SIG-M5 treated with dmso at 0.1 percent for 504 hours (cell line): ENCODE results near the gene PROM2.
A peak's percentile ranks its signal among the peaks of the same experiment; 100 is the strongest.
"Not testable (repeated sequence)": the region's sequence is repeated elsewhere in the genome, so short reads cannot be mapped to it uniquely, and the experiment has no call there.

Experiments used
- DNase-seq: peaks from one replicate; lab custom pipeline; 2025; ENCODE audit not compliant: unreplicated experiment; lab: John Stamatoyannopoulos, UW

Gene PROM2

DNA sequence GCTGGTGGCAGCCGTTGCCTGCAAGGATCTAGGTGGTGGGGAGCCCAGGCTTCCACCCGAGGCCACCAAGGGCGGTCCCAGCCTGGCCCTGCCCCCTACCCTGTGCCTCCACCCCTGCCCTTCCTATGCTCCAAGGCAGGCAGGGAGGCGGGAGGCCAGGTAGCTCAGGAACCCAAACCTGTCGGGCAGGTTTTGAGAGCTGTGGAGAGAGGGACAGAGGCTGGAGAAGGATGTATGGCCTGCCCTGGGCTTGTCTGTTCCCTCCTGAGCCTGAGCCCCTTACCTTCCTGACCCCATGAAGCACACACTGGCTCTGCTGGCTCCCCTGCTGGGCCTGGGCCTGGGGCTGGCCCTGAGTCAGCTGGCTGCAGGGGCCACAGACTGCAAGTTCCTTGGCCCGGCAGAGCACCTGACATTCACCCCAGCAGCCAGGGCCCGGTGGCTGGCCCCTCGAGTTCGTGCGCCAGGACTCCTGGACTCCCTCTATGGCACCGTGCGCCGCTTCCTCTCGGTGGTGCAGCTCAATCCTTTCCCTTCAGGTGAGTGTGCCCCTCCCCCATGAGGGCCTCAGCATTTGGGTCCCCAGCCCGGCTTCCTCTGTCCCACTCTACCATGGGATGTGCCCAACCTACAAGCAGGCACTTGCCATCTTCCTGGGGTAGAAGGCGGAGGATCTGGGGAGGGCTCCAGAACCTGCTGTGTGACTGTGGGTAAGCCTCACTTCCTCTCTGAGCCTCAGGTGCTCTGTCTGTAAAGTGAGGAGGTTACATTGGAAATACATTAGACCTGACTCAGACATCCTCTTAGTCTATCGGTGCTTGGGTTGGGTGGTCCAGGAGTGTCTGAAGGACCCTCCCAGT is at the start of gene PROM2:
TSS of gene PROM2 (plus strand) at position 159 of the 860 bp plus-strand sequence. CDS start at position 296, 137 bp downstream.
- DNase-seq: peak; percentile 56

GRCh38 chr2:95225658-95226057 is 48.6 kb upstream of the PROM2 start:
- DNase-seq: no peak

DNA sequence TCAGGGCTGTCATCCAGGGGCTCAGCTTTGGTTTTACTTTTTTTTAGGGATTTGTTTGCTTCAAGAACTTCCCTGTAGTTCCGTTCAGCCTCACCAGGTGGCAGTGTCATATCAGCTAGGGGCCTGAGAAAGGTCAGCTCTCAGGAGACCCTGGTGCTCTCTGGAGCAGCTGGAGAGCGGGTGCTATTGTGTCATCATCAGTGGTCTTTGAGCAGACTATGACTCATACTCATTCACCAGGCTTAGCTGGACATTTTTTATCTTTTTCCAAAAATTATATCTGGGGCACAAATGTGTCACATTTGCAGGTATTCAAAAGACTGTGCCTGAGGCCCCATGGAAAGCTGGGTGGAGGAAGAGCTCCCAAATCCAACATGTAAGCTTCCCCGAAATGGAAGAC is 42.5 kb upstream of the PROM2 start:
- DNase-seq: peak; percentile 30

GRCh38 chr2:95232232-95232631 is 42.0 kb upstream of the PROM2 start:
- no peak for DNase-seq

DNA sequence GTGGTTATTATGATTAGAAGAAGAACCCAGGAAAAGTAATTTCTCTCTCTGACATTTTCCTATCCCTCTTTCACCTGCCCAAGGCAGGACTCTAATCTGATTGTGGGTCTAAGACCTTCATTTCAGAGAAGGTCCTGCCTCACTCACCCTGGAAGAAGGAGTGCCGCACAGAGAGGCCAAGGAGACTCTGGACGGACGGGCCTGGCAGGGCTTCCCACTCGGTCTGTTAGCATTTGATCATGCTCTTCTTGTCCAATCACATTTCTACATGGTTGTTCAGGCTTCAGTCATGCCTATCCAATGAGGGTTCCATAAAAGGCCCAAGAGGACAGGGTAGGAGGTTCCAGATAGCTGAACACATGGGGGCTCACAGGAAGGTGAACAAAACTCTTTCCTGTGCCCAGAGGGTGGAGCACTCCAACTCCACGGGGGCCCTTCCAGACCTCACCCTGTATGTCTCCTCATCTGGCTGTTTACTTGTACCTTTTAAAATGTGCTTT is 39.9 kb upstream of the PROM2 start:
- no peak for DNase-seq

- no peak for DNase-seq
Observed at GRCh38 chr2:95234816-95235215, 39.4 kb upstream of the PROM2 start.

DNA sequence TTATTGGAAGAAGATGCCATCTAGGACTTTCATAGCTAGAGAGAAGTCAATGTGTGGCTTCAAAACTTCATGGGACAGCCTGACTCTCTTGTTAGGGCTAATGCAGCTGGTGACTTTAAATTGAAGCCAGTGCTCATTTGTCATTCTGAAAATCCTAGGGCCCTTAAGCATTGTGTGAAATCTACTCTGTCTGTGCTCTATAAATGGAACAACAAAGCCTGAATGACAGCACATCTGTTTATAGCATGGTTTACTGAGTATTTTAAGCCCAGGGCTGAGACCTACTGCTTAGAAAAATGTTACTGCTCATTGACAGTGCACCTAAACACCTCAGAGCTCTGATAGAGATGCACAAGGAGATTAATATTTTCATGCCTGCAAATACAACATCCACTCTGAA is 36.1 kb upstream of the PROM2 start:
- no peak for DNase-seq

GRCh38 chr2:95240091-95240490 is 34.2 kb upstream of the PROM2 start:
- DNase-seq: no peak

DNA sequence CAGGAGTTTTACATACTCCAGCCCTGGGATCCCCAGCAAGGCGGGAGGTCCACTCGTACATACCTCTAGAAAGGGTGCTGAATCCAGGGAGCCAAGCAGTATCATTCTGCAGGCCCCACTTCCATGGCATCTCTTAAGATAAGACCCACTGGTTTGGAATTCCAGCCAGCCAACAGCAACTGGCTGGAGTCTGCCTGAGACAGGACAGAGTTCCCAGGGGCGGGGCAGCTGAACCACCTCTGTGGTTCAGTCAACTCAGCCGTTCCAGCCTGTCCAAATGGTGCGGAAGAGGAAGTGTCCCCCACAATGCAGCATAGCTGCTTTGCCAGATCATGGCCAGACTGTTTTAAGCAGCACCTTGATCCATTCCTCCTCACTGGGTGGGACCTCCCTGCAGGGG is 33.7 kb upstream of the PROM2 start:
- DNase-seq: no peak

- DNase-seq: not testable (repeated sequence)
Observed at GRCh38 chr2:95242084-95242483, 32.2 kb upstream of the PROM2 start.

- no peak for DNase-seq
Observed at GRCh38 chr2:95258271-95258670, 16.0 kb upstream of the PROM2 start.

- peak; percentile 79 for DNase-seq
Observed at GRCh38 chr2:95260028-95261023, 13.9 kb upstream of the PROM2 start.

DNA sequence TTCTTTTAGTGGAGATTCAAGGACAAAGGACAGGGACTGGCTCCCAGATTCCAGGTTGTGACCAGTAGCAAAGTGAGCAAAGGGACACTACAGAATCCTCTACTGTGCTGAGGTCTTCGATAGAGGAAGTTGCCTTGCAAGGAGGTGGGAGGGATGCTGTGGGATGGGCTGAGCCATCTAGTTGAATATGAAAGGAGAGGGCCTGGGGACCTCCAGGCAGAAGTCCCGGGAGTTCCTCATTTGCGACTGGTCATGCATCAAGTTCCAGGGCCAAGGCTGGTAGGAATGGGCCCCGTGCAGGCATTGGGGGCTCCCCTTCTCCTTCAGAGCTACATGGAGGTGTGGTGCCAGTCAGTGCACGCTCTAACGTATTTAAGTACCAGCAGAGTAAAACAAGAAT is 12.6 kb upstream of the PROM2 start:
- peak; percentile 11 for DNase-seq

- DNase-seq: no peak
Observed at GRCh38 chr2:95262896-95263542, 11.2 kb upstream of the PROM2 start.

- DNase-seq: no peak
Observed at GRCh38 chr2:95264624-95265023, 9.6 kb upstream of the PROM2 start.

DNA sequence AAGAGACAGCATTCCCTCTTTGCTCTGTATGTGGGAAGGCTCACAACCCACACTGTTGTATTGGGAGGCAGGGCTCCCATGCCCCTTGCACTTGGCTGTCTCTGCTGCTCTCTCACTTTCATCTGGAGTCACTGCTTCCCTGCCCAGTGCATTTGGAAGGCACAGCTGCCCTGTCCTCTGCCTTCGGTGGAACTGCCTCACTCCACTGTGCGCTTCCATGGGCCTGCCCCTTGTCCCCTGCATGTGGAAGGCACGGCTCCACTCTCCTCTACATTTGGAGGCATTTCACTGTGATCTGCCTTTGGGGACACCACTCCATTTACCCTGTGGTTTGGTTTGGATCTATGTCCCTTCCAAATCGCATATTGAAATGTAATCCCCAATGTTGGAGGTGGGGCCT is 9.1 kb upstream of the PROM2 start:
- no peak for DNase-seq

GRCh38 chr2:95266781-95267430 is 7.3 kb upstream of the PROM2 start:
- no peak for DNase-seq

- DNase-seq: no peak
Observed at GRCh38 chr2:95267458-95268210, 6.6 kb upstream of the PROM2 start.

- no peak for DNase-seq
Observed at GRCh38 chr2:95268211-95269035, 5.8 kb upstream of the PROM2 start.
